COLO829 (cell line): ENCODE results near the gene SGMS1.

Experiments used
- DNase-seq: peaks from one replicate; pipeline ENCODE4 v3.0.0; 2012; ENCODE audit warnings: low spot score

SGMS1 gene

GRCh38 chr10:50334273-50334672 lies 289.5 kb downstream of the SGMS1 start:
- DNase-seq: no peak

- DNase-seq: no peak
Measured at GRCh38 chr10:50333872-50334271, 289.9 kb downstream of the SGMS1 start.

- no peak for DNase-seq
Measured at GRCh38 chr10:50332108-50332842, 291.5 kb downstream of the SGMS1 start.

GRCh38 chr10:50331486-50331885 lies 292.3 kb downstream of the SGMS1 start:
- no peak for DNase-seq

DNA sequence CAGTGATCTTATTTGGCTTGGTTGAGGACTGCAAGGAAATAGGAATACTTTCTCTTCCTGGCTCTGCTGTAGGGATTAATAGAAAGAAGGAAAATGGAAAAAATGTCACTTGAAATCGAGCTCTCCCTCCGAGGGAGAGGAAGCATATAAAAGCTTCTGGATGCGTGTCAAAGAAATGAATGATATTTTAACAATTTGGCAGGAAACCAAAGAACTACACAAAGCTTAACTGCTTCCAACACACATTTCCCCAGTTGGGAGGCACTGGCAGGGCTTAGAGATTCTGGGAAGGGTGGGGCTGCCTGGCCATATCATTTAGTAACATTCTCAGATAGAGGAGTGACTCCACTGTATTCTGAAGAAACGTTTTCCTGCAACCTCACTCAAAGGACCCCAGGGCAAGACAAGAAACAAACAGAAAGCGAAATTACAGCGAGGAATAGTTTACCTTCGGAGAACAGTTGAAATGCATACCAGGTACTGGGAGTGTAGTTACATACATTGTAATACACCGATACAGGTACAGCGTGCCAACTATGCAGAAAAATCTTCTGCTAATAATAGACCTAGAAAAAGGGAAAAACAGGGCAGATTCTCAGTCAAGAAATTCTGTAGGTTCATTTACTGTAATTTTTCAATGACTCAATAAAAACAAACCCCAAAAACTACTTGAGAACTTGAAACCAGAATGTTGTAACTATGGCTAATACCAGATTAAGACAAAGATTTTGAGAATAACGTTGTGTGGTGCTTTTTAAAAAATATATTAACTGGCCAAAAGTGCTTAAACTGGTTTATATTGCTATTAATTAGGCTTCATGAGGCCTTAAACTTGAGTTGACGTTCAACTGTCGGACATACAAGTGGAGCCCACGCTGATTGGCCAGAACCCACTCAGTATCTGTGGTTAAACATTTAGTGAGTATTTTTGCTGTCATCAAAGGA lies 296.7 kb downstream of the SGMS1 start:
- DNase-seq: no peak

GRCh38 chr10:50326172-50326555 lies 297.6 kb downstream of the SGMS1 start:
- no peak for DNase-seq

- no peak for DNase-seq
Measured at GRCh38 chr10:50325449-50326171, 298.1 kb downstream of the SGMS1 start.

DNA sequence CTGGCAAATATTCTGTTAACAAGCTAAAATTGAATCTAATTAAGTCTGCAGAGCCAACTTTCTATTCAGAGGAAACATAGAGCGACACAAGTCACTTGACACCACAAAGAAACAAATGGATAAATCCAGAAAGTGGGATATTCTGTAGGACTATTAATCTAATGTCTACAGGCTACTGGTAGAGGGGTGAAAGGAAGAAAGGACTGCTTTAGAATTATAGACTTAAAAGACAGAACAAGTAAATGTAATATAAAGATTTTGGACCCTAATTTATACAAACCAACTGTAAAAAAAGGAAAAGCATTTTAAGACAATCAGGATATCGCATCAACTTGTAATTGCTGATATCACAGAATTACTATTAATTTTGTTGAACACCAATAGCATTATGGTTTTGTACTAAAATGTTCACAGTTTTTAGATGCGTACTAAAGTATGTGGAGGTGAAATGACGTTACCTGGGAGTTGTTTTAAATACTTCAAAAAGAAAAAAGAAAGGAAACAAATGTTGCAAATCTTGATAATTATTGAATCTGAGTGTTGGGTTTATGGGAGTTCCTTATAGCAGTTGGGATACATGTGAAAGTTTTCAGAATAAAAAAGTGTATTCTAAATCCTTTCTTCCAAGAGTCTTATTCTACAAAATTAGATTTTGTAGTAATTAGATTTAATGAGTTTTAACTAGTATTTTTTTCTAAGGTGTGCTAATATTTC lies 298.9 kb downstream of the SGMS1 start:
- no peak for DNase-seq

DNA sequence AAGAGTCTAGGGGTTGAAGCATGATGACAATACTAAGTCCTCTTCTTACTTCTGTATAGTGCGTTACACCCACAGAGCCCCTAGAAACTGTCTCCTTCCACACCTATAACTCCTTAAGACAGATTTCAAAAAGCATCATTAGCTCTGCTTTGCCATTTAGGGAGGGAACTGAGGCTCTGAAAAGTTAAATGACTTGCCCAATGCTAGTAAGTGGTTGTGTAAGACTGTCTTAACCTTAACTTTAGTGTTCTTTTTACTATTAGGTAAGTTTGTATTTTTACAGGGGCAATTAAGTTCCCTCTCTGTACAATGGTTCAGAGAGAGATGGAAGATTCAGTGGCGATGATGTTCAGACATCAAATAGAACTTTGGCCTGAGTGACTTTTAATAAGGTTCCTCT lies 299.7 kb downstream of the SGMS1 start:
- DNase-seq: no peak

GRCh38 chr10:50322077-50322476 lies 301.7 kb downstream of the SGMS1 start:
- peak; percentile 7 for DNase-seq

GRCh38 chr10:50318129-50318528 lies 305.6 kb downstream of the SGMS1 start:
- DNase-seq: no peak

DNA sequence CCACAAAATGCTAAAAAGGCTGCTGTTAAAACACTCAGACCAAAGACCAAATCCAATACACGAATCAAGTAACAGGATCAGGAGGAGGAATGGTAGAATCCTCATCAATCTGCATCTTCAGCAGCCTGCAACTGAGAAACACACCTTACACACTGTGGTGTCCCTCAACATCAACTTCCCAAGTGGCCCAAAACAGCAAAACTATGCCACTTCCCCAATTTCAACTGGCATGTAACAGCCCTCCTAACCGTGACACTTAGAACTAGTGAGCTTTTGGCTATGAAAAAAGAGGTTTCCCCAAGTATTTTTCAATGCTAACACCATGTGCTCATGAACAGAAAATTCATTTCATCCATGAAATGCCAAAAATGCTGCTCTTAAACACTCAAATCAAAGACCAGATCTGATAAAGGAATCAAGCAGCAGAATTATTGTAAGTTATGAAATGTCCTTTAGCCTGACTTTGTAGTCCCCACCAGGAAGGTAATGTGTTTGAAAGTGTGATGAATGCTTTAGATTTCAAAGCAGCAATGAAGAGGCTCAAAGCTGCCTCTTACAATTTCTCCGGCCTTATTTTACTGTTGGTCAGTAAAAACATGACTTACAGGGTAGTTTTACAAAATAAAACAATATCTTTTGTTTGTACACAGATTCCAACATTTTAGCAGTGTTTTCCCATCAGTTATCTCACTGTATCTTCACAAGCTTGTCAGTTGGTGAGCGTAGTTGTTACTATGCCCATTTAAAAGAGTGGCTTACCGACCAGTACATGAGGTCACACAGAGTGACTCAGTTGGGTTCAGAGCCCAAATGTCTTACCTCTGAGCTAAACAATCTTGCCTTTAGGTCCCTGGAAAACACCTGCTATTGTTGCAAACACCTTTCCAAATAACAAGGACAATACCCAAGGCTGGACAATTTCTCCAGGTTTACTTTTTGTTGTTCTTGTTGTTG lies 306.8 kb downstream of the SGMS1 start:
- no peak for DNase-seq

- no peak for DNase-seq
Measured at GRCh38 chr10:50316174-50316573, 307.6 kb downstream of the SGMS1 start.

- DNase-seq: no peak
Measured at GRCh38 chr10:50315424-50315823, 308.3 kb downstream of the SGMS1 start.

- DNase-seq: no peak
Measured at GRCh38 chr10:50314169-50315071, 309.3 kb downstream of the SGMS1 start.

DNA sequence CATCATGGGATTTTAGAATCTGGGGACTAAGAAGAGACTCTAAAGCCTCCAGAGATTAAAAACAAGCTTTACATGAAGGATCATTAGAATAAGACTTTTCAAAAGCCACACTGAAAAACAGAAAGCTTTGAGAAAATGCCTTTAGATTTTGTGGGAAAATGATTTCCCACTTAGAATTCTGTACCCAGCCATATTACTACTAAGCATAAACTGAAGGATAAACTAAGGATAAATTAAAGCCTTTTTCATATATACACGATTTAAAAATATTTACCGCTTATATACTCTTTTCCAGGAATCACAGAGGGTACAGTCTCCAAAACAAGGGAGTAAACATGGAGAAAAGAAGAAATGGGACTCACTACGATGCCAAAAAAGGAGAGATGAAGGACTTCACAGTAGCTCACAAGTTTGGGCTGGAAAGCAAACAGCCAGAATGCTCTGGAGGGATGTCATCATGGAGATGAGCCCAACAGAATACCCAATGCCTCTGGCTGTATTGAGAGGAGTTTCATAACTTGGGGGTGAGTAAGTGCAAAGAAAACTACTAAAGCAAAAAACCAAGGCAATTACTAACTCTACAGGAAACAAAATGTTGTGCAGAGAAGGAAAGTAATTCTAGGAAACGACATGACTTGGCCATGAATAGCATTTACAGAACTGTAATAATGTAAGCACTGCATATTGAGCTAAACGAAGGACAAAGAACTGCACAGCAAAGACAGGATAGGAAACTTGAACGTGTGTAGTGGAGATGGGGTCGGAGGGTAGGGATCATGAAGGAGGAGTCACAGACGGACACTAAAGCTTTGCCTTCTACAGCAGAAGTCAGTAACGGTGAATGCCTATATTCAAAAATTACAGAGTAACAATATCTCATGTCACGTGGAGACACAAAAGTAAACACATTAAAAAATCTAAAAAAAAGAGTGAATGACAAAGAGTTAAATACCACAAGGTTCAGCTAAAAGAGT lies 311.0 kb downstream of the SGMS1 start:
- DNase-seq: no peak

GRCh38 chr10:50310560-50311174 lies 313.1 kb downstream of the SGMS1 start:
- DNase-seq: no peak

DNA sequence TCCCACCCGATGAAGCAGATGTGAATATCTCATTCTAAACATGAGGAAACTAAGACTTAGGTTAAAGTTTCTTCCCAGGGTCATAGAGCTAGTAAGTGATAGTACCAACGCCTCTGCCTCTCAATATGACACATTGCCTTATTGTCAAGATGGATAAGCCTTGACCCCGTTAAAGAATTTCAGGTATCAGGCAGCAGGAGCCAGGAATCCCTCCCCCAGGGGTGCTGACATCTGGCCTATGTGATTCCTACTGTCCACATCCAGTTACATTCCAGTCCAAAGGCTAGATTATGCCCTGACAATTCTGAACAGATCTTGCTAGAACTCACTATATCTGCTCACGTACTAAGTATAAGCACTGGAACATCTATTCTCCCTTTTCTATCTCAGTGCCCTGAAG lies 314.4 kb downstream of the SGMS1 start:
- no peak for DNase-seq
